Right lobe of liver (tissue), 6 donors: ENCODE results near the gene SPTLC3. TPM values are rescaled to one million over a fixed set of nuclear protein-coding genes. Genes with fewer than 3 reads are reported as not detected.
A peak's percentile ranks its signal among the peaks of the same experiment; 100 is the strongest.

Experiments
- ATAC-seq, 4 donors: fragments of 200-7000 bp; cut with Tn5 transposase; one replicate each; pipeline ENCODE4 v1.9.1; 2020; ENCODE audit warnings: mild to moderate bottlenecking in 4 of 4, moderate library complexity in 4 of 4
- DNase-seq, 3 donors: peaks; one replicate each; pipeline ENCODE4 v3.0.0-alpha.2; 2020
- H3K27ac ChIP-seq, 3 donors: fragments of 200-600 bp; one replicate each; pipeline ENCODE4 v1.8.0; 2022
- H3K27me3 ChIP-seq, 2 donors: fragments of 200-600 bp; one replicate each; pipeline ENCODE4 v1.8.0; 2022
- H3K36me3 ChIP-seq, 4 donors: fragments of 200-600 bp; sonication (generic) in 1 of 4; one replicate each; pipeline versions ENCODE4 v1.5.1 to v1.8.0; 2017 to 2022; ENCODE audit warnings: control low read depth in 1 of 4
- H3K4me1 ChIP-seq, 4 donors: fragments of 200-600 bp; sonication (generic) in 1 of 4; one replicate each; pipeline versions ENCODE4 v1.5.1 to v1.8.0; 2017 to 2022; ENCODE audit warnings: control low read depth in 1 of 4
- H3K4me3 ChIP-seq, 3 donors: fragments of 200-600 bp; one replicate each; pipeline ENCODE4 v1.8.0; 2022
- H3K9me3 ChIP-seq, 4 donors: fragments of 200-600 bp; sonication (generic) in 1 of 4; one replicate each; pipeline versions ENCODE4 v1.5.1 to v1.8.0; 2017 to 2022; ENCODE audit warnings: control low read depth in 1 of 4
- CTCF ChIP-seq, 4 donors: fragments of 200-600 bp in 3 of 4; fragments of 450-650 bp in 1 of 4; IDR thresholded peaks; one replicate each; pipeline versions ENCODE4 v1.5.1 to v1.8.0; 2016 to 2022; ENCODE audit warnings: antibody characterized with exemption in 4 of 4, mild to moderate bottlenecking in 2 of 4
- POLR2A ChIP-seq: fragments of 450-650 bp; IDR thresholded peaks from one replicate; pipeline ENCODE4 v1.6.1; 2017; ENCODE audit warnings: antibody characterized with exemption, mild to moderate bottlenecking
- WGBS: methylation state at CpG from one replicate; pipeline ENCODE4 v1.1.6; 2018; ENCODE audit warnings: low coverage, low lambda C conversion rate; ENCODE audit not compliant: insufficient coverage; ENCODE audit errors: missing lambda C conversion rate; 5-methylcytosine and 5-hydroxymethylcytosine counted together
- intact Hi-C, 2 donors: fragments of 100-400 bp; cut with DNase I; formaldehyde crosslinking; loops; one replicate each; pipeline versions ENCODE4 v1.11.2 to v1.14.1; 2022
- total RNA-seq, 6 experiments: library from RNA; depleted of rRNA in 2 of 6; stranded (reverse); fragments of >200 nt in 2 of 6; fragmentation: NEBNext Ultra II Directional in 3 of 6; extraction: Animal tissue kit (Norgen Biotek cat#: 25700) in 3 of 6; gene quantifications; one replicate each; pipeline versions ENCODE4 v1.1.0 to v1.2.4, GENCODE V29; 2016 to 2023
- donor health status: DM: no; HTN: yes; CAD: no.
- donor health status: DM: no; HTN: no; CAD: no.
- donor health status: DM: no; HTN: no; CAD: no.
- donor health status: DM: no; HTN: yes; CAD: no.
- donor health status: DM: no; HTN: yes; CAD: no.

Gene SPTLC3
- total RNA-seq, 6 experiments from 2014 or later: 16.4 to 25.6 (median 24.8) TPM

DNA sequence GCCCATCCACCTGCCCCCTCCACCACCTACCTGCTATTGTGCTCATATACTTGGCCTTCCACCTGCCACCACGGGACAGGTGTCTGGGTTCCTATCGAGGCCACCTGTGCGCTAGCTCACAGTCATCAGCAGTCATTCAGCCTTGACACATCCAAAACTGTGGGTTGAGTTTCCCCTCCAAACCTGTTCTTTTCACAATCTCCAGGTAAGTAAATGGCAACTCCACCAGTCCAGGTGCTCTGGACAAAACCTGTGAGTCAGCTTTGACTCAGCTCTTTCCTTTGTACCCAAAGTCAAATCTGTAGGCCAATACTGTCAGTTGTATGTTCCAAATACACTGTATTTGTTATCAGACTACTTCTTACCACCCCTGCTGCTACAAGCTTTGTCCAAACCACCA is 52.6 kb downstream of the SPTLC3 start:
- intact Hi-C loops: no loop called here
- Histone ChIP-seq H3K9me3 (no peaks in the 10 kb centered on the region), H3K4me3 (no peak overlapping the region), H3K36me3 (no peaks in the 10 kb centered on the region), H3K27me3 (no peaks in the 10 kb centered on the region), H3K4me1 (no peaks in the 10 kb centered on the region), H3K27ac (no peak overlapping the region)
- 57% methylated on average over 2 of the region's 3 CpGs for WGBS
- DNase-seq (no peak), ATAC-seq (no peak)
- TF ChIP-seq POLR2A (no peak), CTCF (IDR thresholded peaks at IDR 0.05) (no peak)

GRCh38 chr20:13062789-13063188 is 54.0 kb downstream of the SPTLC3 start:
- DNase-seq (no peak), ATAC-seq (no peak)
- H3K4me1 ChIP-seq: peaks cover 0 to 1% (median 0%) of the 10 kb centered on the region in 4 donors
- H3K36me3 ChIP-seq: no peaks in the 10 kb centered on the region
- H3K27ac ChIP-seq: no peak overlapping the region
- no peak overlapping the region for H3K4me3 ChIP-seq
- H3K27me3 ChIP-seq: no peaks in the 10 kb centered on the region
- H3K9me3 ChIP-seq: no peaks in the 10 kb centered on the region
- TF ChIP-seq CTCF (IDR thresholded peaks at IDR 0.05): no peak
- TF ChIP-seq POLR2A: no peak
- intact Hi-C loops: no loop called here
- WGBS: 57% methylated on average over 2 of the region's 2 CpGs

GRCh38 chr20:13068336-13068735 is 59.6 kb downstream of the SPTLC3 start:
- no peaks in the 10 kb centered on the region for H3K27me3 ChIP-seq
- no peaks in the 10 kb centered on the region for H3K9me3 ChIP-seq
- H3K36me3 ChIP-seq: no peaks in the 10 kb centered on the region
- TF ChIP-seq CTCF (IDR thresholded peaks at IDR 0.05): no peak
- no peak for TF ChIP-seq POLR2A
- 22% methylated on average over 2 of the region's 3 CpGs for WGBS
- H3K4me1 ChIP-seq: peaks cover 0 to 9% (median 0%) of the 10 kb centered on the region in 4 donors
- no peak overlapping the region for H3K4me3 ChIP-seq
- peak in 1 of 4 donors; percentile 19 for ATAC-seq
- H3K27ac ChIP-seq: no peak overlapping the region
- no peak for DNase-seq
- intact Hi-C loops: no loop called here

- 64% methylated on average over 1 of the region's 1 CpG for WGBS
Observed at GRCh38 chr20:13081877-13082276, 73.1 kb downstream of the SPTLC3 start.

More at GRCh38 chr20:13081877-13082276, 73.1 kb downstream of the SPTLC3 start:
- no peak overlapping the region for H3K4me3 ChIP-seq
- no peaks in the 10 kb centered on the region for H3K36me3 ChIP-seq
- no peaks in the 10 kb centered on the region for H3K27me3 ChIP-seq
- no peaks in the 10 kb centered on the region for H3K9me3 ChIP-seq
- intact Hi-C loops: no loop called here
- H3K4me1 ChIP-seq: no peaks in the 10 kb centered on the region
- no peak overlapping the region for H3K27ac ChIP-seq
- DNase-seq (no peak), ATAC-seq (no peak)
- TF ChIP-seq POLR2A (no peak), CTCF (IDR thresholded peaks at IDR 0.05) (no peak)
